ENCODE data around the gene EML5. TPM values are rescaled to one million over a fixed set of nuclear protein-coding genes. Genes with fewer than 3 reads are reported as not detected.
"Not testable (repeated sequence)": the region's sequence is repeated elsewhere in the genome, so short reads cannot be mapped to it uniquely, and the experiment has no call there.

The EML5 gene
- total RNA-seq, 1 experiment from 2014 or later = 1.4 TPM

GRCh38 chr14:88804035-88804434, 11.3 kb upstream of the EML5 start:
- peak; percentile 10 for DNase-seq (ENCODE audit: low read depth)

- no peak for DNase-seq (ENCODE audit: low read depth)
Measured at GRCh38 chr14:88802596-88802995, 9.8 kb upstream of the EML5 start.

GRCh38 chr14:88799522-88799921, 6.8 kb upstream of the EML5 start:
- no peak for DNase-seq (ENCODE audit: low read depth)

DNA sequence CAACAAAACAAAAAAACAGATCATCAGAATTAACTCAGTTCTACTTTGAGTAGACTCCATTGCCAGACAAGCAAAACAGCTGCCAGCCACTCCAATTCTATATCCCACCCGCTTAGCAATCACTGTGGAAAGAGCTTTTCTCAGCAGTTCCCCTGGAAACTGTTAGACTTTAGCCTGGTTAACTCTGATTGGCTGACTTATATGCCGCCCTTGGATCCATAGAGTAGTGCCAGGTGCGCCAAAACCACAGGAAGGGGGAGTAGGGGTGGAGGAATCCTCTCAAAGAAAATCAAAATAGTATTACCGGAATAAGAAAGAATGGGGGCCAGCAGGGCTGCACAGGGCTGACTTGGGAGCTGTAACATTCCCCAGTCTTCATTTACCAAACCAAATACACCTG, 5.4 kb upstream of the EML5 start:
- DNase-seq (ENCODE audit: low read depth) = no peak

DNA sequence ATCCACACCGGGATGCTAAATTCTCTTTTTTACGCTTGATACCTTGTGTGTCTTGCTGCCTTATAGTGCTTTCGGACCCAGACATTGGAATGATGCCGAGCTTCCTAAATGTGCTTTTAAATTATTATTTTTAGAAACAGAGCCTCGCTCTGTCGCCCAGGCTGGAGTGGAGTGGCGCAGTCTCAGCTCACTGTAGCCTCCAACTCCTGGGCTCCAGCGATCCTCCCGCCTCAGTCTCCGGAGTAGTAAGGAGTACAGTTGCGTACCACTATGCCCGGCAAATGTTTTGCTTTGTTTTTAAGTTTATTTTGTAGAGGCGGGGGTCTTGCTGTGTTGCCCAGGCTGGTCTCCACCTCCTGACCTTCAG, 489 bp upstream of the EML5 start:
- DNase-seq (ENCODE audit: low read depth) = no peak

DNA sequence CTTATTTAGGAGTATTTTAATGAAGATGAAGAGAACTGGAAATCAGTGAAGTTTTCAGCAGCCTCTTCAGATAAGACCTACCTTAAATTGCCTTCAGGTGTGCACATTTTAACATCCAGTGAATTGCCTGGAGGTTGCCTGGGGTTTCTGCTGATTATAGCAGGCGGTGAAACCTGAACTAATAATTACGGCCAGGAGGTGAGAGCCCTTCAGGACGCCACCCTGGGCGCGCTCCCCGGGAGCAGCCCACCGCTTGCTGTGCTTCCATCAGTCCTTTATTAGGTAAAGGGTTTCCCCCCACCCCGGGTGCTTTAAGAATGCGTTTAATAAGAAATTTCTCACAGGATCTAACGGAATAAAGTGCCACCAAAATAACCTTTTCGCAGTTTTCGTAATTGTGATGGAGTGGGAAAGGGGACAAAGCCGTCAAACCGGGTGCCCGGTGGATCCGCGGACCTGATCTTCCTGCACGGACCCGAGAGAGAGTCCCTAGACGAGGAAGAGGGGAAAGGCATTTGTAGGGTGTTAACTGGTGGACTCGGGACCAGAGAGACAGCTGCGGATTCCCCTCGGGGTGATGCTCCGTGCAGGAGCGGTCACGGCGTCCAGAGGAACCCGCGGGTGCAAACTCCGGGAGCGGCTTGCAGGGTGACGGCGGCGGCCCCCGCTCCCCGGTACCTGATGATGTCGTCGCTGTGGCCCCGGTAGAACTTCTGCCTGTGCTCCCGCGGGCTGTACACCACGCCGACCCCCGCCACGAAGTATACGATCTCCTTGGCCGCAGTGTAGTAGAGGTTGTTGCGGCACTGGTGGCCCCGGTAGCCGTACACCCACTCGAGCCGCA, 902 bp downstream of the EML5 start:
- peak; percentile 29 for DNase-seq (ENCODE audit: low read depth)

DNA sequence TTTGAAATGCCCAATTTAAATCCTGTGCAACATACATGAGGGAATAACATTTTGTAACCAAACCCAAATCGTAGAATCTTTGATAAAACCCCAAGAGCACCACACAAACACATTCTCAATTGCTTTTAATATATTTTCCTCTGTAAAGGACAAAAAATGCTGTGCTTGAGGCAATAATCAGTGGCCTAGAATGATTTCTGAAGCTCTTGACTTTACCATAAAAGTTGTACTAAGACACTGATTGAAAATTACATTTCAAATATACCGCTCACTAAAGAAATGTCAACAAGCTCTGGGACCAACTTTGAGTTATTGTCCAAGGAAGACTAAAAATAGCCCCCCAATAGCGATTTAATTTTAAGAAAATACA, 1.5 kb downstream of the EML5 start:
- DNase-seq (ENCODE audit: low read depth) = no peak

- DNase-seq (ENCODE audit: low read depth) = no peak
Measured at GRCh38 chr14:88790501-88791251, 2.1 kb downstream of the EML5 start.

GRCh38 chr14:88789573-88789972, 3.2 kb downstream of the EML5 start:
- not testable (repeated sequence) for DNase-seq (ENCODE audit: low read depth)

DNA sequence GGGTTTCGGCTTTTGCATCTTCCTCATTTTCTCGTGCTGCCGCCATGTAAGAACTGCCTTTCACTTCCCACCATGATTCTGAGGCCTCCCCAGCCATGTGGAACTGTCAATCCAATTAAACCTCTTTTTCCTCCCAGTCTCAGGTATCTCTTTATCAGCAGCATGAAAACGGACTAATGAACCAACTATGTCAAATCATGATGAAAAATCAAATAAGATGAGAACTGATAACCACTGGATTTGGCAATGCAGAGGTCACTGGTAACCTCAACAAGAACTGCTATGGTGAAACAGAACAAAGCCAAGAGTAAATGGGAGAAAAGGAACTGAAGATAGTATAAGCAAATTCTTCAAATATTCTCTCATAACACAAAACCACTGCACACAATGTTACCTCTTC, 6.0 kb downstream of the EML5 start:
- DNase-seq (ENCODE audit: low read depth) = no peak

- DNase-seq (ENCODE audit: low read depth) = no peak
Measured at GRCh38 chr14:88785911-88786310, 6.8 kb downstream of the EML5 start.

DNA sequence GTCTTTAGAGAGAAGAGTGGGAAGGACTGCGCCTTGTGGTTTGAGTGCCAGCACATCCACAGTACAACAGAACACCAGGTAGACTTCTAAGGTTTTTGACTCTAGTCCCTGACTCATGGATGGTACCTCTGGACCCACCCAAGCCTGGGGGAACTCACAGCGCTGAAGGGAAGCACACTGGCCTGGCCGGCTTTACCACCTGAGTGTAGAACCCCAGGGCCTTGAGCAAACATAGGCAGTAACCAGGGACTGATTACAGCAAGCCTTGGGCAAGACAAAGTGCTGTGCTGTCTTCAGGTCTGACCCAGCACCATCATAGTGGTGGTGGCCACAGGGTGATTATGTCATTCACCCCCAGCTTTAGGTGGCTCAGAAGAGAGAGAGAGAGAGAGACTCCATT, 17.2 kb downstream of the EML5 start:
- no peak for DNase-seq (ENCODE audit: low read depth)

DNA sequence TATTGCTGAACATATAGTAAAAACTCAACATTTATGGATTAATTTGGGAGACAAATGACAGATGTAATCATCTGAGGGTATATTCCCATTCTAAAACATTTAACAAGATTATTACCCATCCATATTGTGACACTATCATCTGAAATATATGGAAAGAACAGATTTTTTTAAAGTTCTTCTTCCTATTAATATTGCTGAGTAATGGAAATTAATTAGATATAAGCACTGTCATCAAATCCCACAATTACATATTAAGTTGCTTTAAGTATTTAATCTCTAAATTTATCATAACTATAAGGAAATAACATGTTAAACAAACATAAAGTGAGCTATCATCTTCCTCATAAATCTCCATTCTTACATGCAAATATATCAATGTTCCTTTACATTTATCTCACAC, 22.0 kb downstream of the EML5 start:
- DNase-seq (ENCODE audit: low read depth) = no peak

DNA sequence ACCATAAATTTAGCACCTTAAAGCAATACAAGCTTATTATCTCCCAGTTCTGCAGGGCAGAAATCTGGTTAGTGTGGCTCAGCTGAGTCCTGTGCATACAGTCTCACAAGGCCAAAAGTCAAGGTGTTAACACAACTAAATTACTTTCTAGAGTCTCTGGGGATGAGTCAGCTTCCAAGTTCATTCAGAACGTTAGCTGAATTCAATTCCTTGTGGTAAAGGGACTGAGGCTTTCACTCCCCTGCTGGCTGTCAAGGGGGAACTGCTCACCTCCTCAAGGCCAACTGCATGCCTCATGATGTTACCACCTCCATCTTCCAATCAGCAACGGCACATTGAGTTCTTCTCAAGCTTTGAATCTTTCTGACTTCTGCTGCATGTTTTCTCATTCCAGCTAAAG, 27.6 kb downstream of the EML5 start:
- peak; percentile 43 for DNase-seq (ENCODE audit: low read depth)

GRCh38 chr14:88753873-88754272, 38.9 kb downstream of the EML5 start:
- no peak for DNase-seq (ENCODE audit: low read depth)

DNA sequence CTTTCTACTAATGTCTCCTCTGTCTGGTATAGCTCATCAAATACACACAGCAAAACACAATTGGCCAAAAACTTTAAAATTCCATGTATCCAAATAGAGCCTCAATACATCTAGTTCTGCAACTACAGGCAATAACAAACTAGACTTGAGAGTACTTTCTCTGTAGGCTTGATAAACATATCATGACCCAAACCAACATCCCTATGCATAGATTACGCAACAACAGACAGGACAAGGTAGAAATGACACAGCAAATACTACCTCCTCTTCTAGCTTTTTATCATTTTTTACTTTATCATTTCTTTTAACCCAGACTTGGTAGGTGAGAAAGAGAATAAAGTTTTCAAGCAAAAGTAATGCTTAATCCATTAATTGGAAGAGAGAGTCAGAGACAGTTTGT, 41.8 kb downstream of the EML5 start:
- no peak for DNase-seq (ENCODE audit: low read depth)

- DNase-seq (ENCODE audit: low read depth) = no peak
Measured at GRCh38 chr14:88750413-88750812, 42.3 kb downstream of the EML5 start.

- no peak for DNase-seq (ENCODE audit: low read depth)
Measured at GRCh38 chr14:88749139-88749538, 43.6 kb downstream of the EML5 start.

GRCh38 chr14:88748288-88748687, 44.5 kb downstream of the EML5 start:
- DNase-seq (ENCODE audit: low read depth) = no peak

- no peak for DNase-seq (ENCODE audit: low read depth)
Measured at GRCh38 chr14:88746052-88746451, 46.7 kb downstream of the EML5 start.

DNA sequence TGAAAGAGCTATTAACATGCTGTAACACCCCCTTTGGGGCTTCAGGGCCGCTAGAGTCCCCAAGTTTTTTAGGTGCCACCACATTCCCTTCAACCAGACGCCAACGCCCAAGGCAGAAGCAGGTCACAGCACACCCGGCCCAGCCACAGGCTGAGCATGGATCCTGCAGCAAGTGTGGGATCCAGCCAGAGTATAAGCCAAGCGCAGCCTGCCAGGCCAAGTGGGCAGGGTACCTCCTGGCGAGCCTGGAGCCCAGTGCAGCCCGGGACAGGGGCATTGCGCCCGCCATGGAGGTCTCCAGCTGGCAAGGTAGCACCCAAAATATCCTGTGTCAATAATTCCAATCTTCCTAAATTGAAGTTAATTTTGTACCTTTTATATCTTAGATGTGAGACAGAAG, 55.5 kb downstream of the EML5 start:
- DNase-seq (ENCODE audit: low read depth) = no peak

DNA sequence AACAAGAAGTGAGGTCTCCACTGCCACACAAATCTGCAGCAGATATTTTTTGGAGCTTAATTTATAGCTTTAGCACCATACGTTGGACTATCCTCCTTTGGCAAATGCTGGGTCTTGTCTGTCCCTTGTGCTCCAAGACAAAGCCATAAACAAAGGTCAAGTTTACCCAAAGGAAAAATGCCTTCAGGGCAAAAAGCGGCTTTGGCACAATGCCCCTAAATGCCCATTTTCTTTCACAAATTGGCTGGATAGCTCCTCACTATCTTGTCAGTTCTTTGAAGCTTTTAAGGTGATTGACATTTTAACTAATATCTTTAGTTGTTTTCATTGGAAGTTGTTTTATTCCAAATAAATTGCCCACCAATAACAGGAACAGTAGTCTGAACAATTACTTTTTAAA, 59.6 kb downstream of the EML5 start:
- no peak for DNase-seq (ENCODE audit: low read depth)

- no peak for DNase-seq (ENCODE audit: low read depth)
Measured at GRCh38 chr14:88729159-88729558, 63.6 kb downstream of the EML5 start.
